GM12892 (cell line): ENCODE results near the gene MT1M.

ENCODE experiments used
- POLR2A ChIP-seq: IDR thresholded peaks from 2 replicates; pipeline ENCODE4 v1.6.1; 2011; ENCODE audit warnings: low read depth, low read length, control low read depth
- POLR2AphosphoS5 ChIP-seq: IDR thresholded peaks from 2 replicates; pipeline ENCODE4 v1.6.1; 2011; ENCODE audit warnings: low read depth, low read length, control low read depth
- TAF1 ChIP-seq: IDR thresholded peaks from 2 replicates; pipeline ENCODE4 v1.6.1; 2011; ENCODE audit warnings: low read depth, mild to moderate bottlenecking, control low read depth, low read length, borderline replicate concordance

DNA sequence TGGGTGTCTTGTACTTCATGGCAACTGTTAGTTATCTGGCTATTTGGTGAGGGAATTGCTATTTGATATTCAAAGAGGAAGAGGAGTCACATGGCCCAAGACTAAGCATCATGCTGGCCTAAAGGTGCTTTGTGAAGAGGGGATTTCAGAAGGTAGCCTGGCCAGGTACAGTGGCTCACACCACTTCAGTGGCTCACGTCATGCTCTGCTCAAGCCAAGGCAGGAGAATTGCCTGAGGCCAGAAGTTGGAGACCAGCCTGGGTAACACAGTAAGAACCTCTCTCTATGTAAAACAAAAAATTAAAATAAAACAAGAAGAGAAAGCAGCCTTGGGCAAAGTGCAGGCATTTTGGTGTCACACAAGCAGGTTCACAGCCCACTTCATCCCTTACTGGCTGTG, 12.9 kb downstream of the MT1M start:
- no peak for TF ChIP-seq TAF1
- no peak for TF ChIP-seq POLR2AphosphoS5
- no peak for TF ChIP-seq POLR2A
